Activated CD8-positive, alpha-beta memory T cell treated with anti-CD3 and anti-CD28 coated beads, Interleukin-2, amount 50 U/mL, for 1 hour (primary cell): ENCODE results near the gene DBR1.
A peak's percentile ranks its signal among the peaks of the same experiment; 100 is the strongest.

Experiments used
- DNase-seq: peaks from one replicate; pipeline ENCODE4 v3.0.0-alpha.2; 2020; ENCODE audit errors: extremely low read depth

The DBR1 gene

GRCh38 chr3:138174421-138175131 is at the start of gene DBR1:
TSS of gene DBR1 (minus strand) at chr3:138174921. CDS start at chr3:138174795, 126 bp downstream.
- peak; percentile 60 for DNase-seq

GRCh38 chr3:138222942-138223287 is 48.2 kb upstream of the DBR1 start:
- no peak for DNase-seq

- DNase-seq = no peak
Measured at GRCh38 chr3:138222131-138222941, 47.6 kb upstream of the DBR1 start.

- DNase-seq = no peak
Measured at GRCh38 chr3:138220788-138221187, 46.1 kb upstream of the DBR1 start.

- DNase-seq = no peak
Measured at GRCh38 chr3:138220242-138220641, 45.5 kb upstream of the DBR1 start.

- DNase-seq = no peak
Measured at GRCh38 chr3:138219255-138219654, 44.5 kb upstream of the DBR1 start.

GRCh38 chr3:138213398-138214085 is 38.8 kb upstream of the DBR1 start:
- no peak for DNase-seq

- no peak for DNase-seq
Measured at GRCh38 chr3:138210528-138210927, 35.8 kb upstream of the DBR1 start.

- DNase-seq = no peak
Measured at GRCh38 chr3:138206196-138206595, 31.5 kb upstream of the DBR1 start.

- DNase-seq = no peak
Measured at GRCh38 chr3:138205527-138205926, 30.8 kb upstream of the DBR1 start.

GRCh38 chr3:138203938-138204337 is 29.2 kb upstream of the DBR1 start:
- DNase-seq = no peak

- DNase-seq = no peak
Measured at GRCh38 chr3:138202945-138203701, 28.4 kb upstream of the DBR1 start.

GRCh38 chr3:138200424-138200823 is 25.7 kb upstream of the DBR1 start:
- DNase-seq = no peak

GRCh38 chr3:138199851-138200250 is 25.1 kb upstream of the DBR1 start:
- no peak for DNase-seq

GRCh38 chr3:138197524-138197923 is 22.8 kb upstream of the DBR1 start:
- DNase-seq = no peak

GRCh38 chr3:138197058-138197457 is 22.3 kb upstream of the DBR1 start:
- no peak for DNase-seq

GRCh38 chr3:138196023-138196422 is 21.3 kb upstream of the DBR1 start:
- no peak for DNase-seq

GRCh38 chr3:138195481-138195880 is 20.8 kb upstream of the DBR1 start:
- DNase-seq = no peak

GRCh38 chr3:138188013-138188730 is 13.5 kb upstream of the DBR1 start:
- no peak for DNase-seq

- no peak for DNase-seq
Measured at GRCh38 chr3:138187296-138188012, 12.7 kb upstream of the DBR1 start, which contains the start of gene ARMC8. TSS of gene ARMC8 (plus strand) at chr3:138187301. CDS start at chr3:138187555, 254 bp downstream.
